Measurements from ENCODE around the gene SUPT4H1.
A peak's percentile ranks its signal among the peaks of the same experiment; 100 is the strongest.

The SUPT4H1 gene

DNA sequence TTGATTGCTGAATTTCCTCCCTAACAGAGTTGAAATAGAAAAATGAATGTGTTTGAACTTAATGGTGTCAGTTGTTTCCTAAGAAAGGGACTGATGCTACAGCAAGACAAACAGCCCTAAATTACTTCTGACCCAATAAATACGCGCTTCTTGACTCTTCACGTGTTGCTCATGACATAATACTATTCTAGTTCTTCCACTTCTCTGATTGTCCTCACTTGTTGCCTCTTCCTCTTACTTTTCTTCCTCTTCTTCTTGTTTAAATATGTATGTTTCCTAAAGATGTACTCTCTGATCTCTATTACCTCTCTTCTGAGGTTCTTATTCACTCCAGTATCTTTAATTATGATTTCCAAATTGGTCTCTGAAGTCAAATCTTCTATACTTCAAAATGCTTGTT is 32.9 kb upstream of the SUPT4H1 start:
- H3K27me3 Mint-ChIP-seq = no peaks in the 10 kb centered on the region
- H3K36me3 Mint-ChIP-seq (ENCODE audit: low read depth) = no peaks in the 10 kb centered on the region
- H3K4me3 Mint-ChIP-seq = no peak overlapping the region
- H3K4me1 Mint-ChIP-seq (ENCODE audit: low read depth) = peaks cover 59% of the 10 kb centered on the region
- H3K27ac Mint-ChIP-seq = no peak overlapping the region
- H3K9me3 Mint-ChIP-seq = no peaks in the 10 kb centered on the region

- H3K4me1 Mint-ChIP-seq (ENCODE audit: low read depth) = peaks cover 59% of the 10 kb centered on the region
- H3K36me3 Mint-ChIP-seq (ENCODE audit: low read depth) = peaks cover 4% of the 10 kb centered on the region
- no peaks in the 10 kb centered on the region for H3K9me3 Mint-ChIP-seq
- no peaks in the 10 kb centered on the region for H3K27me3 Mint-ChIP-seq
- no peak overlapping the region for H3K4me3 Mint-ChIP-seq
- H3K27ac Mint-ChIP-seq = no peak overlapping the region
These were observed 32.0 kb upstream of the SUPT4H1 start for GRCh38 chr17:58383892-58384462.

DNA sequence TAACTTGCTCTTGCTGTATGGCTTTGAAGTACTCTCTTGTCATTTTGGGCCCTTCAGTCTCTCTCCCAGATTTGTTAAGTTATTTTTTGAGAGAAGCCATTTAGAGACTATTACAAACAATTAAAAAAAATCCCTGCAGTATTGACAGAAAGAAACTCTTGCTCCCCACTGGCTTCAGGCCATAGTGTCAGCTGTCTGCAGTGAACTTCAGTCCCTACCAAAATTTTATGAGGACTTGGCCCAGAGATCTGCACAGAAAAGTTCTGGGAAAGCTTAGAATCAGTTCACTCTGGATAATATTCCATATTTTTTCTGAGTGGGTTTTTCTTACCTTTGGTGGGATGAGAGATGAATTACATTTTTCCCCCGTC is 30.9 kb upstream of the SUPT4H1 start:
- peaks cover 54% of the 10 kb centered on the region for H3K4me1 Mint-ChIP-seq (ENCODE audit: low read depth)

GRCh38 chr17:58382108-58382871 is 30.3 kb upstream of the SUPT4H1 start:
- peak overlapping the region; percentile 3 for H3K4me3 Mint-ChIP-seq
- no peaks in the 10 kb centered on the region for H3K9me3 Mint-ChIP-seq
- peaks cover 49% of the 10 kb centered on the region for H3K4me1 Mint-ChIP-seq (ENCODE audit: low read depth)
- H3K27ac Mint-ChIP-seq = peak overlapping the region; percentile 43
- H3K27me3 Mint-ChIP-seq = no peaks in the 10 kb centered on the region
- H3K36me3 Mint-ChIP-seq (ENCODE audit: low read depth) = peaks cover 4% of the 10 kb centered on the region

More for the DNA sequence above, 30.9 kb upstream of the SUPT4H1 start:
- H3K27me3 Mint-ChIP-seq = no peaks in the 10 kb centered on the region
- H3K36me3 Mint-ChIP-seq (ENCODE audit: low read depth) = peaks cover 4% of the 10 kb centered on the region
- no peaks in the 10 kb centered on the region for H3K9me3 Mint-ChIP-seq
- peak overlapping the region; percentile 43 for H3K27ac Mint-ChIP-seq
- H3K4me3 Mint-ChIP-seq = no peak overlapping the region

DNA sequence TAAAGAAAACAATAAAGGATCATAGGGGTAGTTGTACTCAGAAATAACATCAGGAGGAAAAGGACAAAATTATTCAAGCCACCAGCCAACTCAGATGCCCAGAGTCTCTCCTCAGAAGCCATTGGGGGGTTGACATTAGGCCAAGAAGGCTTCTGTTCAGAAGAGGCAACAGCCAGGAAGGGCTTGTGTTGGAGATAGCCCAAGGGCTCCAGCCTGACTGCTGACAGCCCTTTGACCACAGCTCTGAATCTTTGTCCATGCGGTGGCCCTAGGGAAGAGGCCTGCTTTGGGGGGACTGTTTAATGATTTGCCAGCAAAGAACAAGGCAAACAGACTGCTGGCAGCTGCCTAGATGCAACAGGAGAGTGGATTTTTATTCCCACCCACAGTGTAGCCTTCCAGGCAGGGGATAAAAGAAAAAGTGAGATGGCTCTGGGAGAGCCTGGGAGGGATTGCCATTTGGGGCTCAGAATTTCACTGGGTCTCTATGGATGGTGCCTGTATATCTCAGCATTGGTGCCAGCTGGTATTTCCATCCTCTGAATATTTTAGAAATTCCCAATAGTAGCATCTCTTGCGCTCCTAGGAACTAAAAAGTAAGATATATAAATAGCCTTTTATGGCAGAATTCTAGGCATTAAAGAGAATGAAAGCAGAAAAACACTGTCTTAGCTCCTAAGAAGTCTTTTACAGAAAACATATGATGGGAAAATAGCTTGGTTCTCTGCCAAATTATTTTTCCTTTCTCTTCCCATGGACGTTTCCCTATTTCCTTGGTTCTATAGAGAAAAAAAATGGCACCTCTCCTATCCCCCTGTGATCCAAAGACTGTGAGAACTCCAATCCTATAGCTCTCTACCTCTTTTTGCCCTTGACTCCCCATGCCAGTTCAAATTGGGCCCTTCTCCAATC is 29.4 kb upstream of the SUPT4H1 start:
- H3K27ac Mint-ChIP-seq = peak overlapping the region; percentile 47
- peaks cover 49% of the 10 kb centered on the region for H3K4me1 Mint-ChIP-seq (ENCODE audit: low read depth)
- H3K4me3 Mint-ChIP-seq = peak overlapping the region; percentile 3
- no peaks in the 10 kb centered on the region for H3K9me3 Mint-ChIP-seq
- H3K36me3 Mint-ChIP-seq (ENCODE audit: low read depth) = peaks cover 4% of the 10 kb centered on the region
- no peaks in the 10 kb centered on the region for H3K27me3 Mint-ChIP-seq

DNA sequence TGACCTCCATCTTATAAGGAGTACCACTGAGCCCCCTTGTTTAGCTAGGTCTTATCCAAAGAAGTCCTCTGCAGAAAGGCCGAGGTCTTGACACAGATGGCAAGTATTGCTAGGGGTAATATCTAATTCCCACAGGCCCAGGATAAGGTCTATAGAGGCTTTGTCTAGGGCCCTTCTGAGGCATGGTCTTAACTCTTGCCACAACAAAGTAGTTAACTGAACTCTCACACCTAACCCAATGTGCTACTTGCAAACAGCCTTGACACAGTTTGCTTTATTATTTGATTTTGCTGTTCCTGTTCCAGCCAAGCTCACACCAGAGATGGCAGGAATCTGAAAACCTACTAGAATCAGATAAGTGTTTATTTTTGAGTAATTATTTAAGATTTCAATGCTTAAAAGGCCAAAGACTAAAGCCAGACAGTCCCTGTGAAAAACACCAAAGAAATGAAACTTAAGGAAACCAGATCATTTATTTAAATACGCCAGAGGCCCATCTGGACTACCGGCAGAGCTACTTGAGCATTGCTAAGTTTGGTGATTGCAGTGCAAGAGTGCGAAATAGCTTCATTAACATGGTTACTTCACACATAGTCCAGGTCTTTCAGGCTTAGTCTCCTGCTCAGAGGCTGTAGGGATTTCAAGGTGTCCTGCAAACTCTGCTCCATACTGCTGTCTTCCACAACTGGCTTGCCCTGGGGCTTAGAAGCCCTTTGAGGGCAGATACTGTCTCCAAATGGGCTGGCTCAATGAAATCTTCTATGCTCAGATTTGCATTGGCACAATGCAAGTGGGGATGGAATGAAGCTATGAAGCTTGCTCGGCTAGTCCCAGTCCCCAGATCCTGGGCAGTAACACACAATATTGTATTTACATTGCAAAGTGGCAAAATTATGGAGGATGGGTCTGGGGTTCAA is 28.5 kb upstream of the SUPT4H1 start:
- peak overlapping the region; percentile 47 for H3K27ac Mint-ChIP-seq
- peaks cover 49% of the 10 kb centered on the region for H3K4me1 Mint-ChIP-seq (ENCODE audit: low read depth)
- H3K27me3 Mint-ChIP-seq = no peaks in the 10 kb centered on the region
- peaks cover 4% of the 10 kb centered on the region for H3K36me3 Mint-ChIP-seq (ENCODE audit: low read depth)
- H3K9me3 Mint-ChIP-seq = no peaks in the 10 kb centered on the region
- no peak overlapping the region for H3K4me3 Mint-ChIP-seq

GRCh38 chr17:58379511-58379824 is 27.5 kb upstream of the SUPT4H1 start:
- Mint-ChIP-seq H3K27me3 (no peaks in the 10 kb centered on the region), H3K36me3 (ENCODE audit: low read depth) (peaks cover 4% of the 10 kb centered on the region), H3K4me3 (no peak overlapping the region), H3K4me1 (ENCODE audit: low read depth) (peaks cover 49% of the 10 kb centered on the region), H3K9me3 (no peaks in the 10 kb centered on the region), H3K27ac (peak overlapping the region; percentile 78)

- H3K36me3 Mint-ChIP-seq (ENCODE audit: low read depth) = peaks cover 4% of the 10 kb centered on the region
- peak overlapping the region; percentile 78 for H3K27ac Mint-ChIP-seq
- H3K9me3 Mint-ChIP-seq = no peaks in the 10 kb centered on the region
- H3K4me1 Mint-ChIP-seq (ENCODE audit: low read depth) = peaks cover 47% of the 10 kb centered on the region
- no peak overlapping the region for H3K4me3 Mint-ChIP-seq
- H3K27me3 Mint-ChIP-seq = no peaks in the 10 kb centered on the region
These were observed 26.9 kb upstream of the SUPT4H1 start for GRCh38 chr17:58378733-58379510.

DNA sequence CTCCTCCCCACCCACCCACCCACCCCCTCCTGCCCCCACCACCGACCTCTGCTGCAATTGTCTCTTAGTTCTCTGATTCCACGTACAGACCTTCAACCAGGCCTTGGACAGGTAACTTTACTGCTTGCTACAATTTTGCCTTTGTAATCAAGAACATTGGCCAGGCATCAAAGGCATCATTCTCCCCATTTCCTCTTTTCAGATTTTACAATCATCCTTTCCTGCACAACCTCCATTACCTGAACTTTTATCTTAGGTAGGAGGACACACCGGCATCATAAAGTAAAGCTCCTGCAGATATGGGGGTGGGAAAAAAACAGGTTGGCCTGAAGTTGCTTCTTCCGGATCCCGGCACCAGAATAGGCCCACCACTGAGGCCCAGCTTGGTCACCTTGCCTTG is 25.7 kb upstream of the SUPT4H1 start:
- H3K4me3 Mint-ChIP-seq = no peak overlapping the region
- H3K36me3 Mint-ChIP-seq (ENCODE audit: low read depth) = peaks cover 4% of the 10 kb centered on the region
- peaks cover 38% of the 10 kb centered on the region for H3K4me1 Mint-ChIP-seq (ENCODE audit: low read depth)
- no peaks in the 10 kb centered on the region for H3K27me3 Mint-ChIP-seq
- no peak overlapping the region for H3K27ac Mint-ChIP-seq
- H3K9me3 Mint-ChIP-seq = no peaks in the 10 kb centered on the region

DNA sequence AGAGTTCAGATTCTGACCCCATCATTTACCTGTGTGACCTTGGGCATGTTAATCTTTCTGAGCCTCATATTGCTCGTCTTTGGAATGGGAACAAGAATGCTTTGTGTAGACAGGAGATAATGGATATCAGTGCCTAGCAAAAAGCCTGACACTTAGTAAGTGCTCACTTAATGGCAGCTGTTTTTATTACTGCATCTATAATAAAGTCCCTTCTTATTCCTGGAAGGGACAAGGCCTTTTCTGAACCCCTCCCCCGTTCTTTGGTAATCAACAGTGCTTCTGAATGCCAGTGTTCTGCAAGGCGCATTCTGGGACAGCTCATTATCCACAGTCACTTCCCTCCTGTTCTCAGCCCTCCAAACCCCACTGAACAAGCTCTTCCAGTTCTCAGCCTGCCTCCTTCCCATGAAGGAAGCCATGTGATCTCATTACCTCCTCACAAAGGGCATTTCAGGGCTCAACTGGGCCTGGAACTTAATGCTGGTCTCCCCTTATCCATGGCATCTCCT is 25.1 kb upstream of the SUPT4H1 start:
- H3K4me1 Mint-ChIP-seq (ENCODE audit: low read depth) = peaks cover 33% of the 10 kb centered on the region
- peaks cover 4% of the 10 kb centered on the region for H3K36me3 Mint-ChIP-seq (ENCODE audit: low read depth)
- no peaks in the 10 kb centered on the region for H3K9me3 Mint-ChIP-seq
- no peak overlapping the region for H3K4me3 Mint-ChIP-seq
- H3K27me3 Mint-ChIP-seq = no peaks in the 10 kb centered on the region
- no peak overlapping the region for H3K27ac Mint-ChIP-seq

- no peaks in the 10 kb centered on the region for H3K9me3 Mint-ChIP-seq
- H3K27me3 Mint-ChIP-seq = no peaks in the 10 kb centered on the region
- H3K36me3 Mint-ChIP-seq (ENCODE audit: low read depth) = peaks cover 4% of the 10 kb centered on the region
- H3K27ac Mint-ChIP-seq = no peak overlapping the region
- no peak overlapping the region for H3K4me3 Mint-ChIP-seq
- H3K4me1 Mint-ChIP-seq (ENCODE audit: low read depth) = peaks cover 28% of the 10 kb centered on the region
These were observed 24.5 kb upstream of the SUPT4H1 start for GRCh38 chr17:58376472-58377000.

GRCh38 chr17:58375811-58376210 is 23.8 kb upstream of the SUPT4H1 start:
- no peaks in the 10 kb centered on the region for H3K27me3 Mint-ChIP-seq
- peaks cover 4% of the 10 kb centered on the region for H3K36me3 Mint-ChIP-seq (ENCODE audit: low read depth)
- H3K9me3 Mint-ChIP-seq = no peaks in the 10 kb centered on the region
- H3K27ac Mint-ChIP-seq = no peak overlapping the region
- H3K4me1 Mint-ChIP-seq (ENCODE audit: low read depth) = peaks cover 27% of the 10 kb centered on the region
- H3K4me3 Mint-ChIP-seq = no peak overlapping the region

GRCh38 chr17:58375256-58375655 is 23.3 kb upstream of the SUPT4H1 start:
- H3K9me3 Mint-ChIP-seq = no peaks in the 10 kb centered on the region
- H3K36me3 Mint-ChIP-seq (ENCODE audit: low read depth) = peaks cover 7% of the 10 kb centered on the region
- H3K4me1 Mint-ChIP-seq (ENCODE audit: low read depth) = peaks cover 29% of the 10 kb centered on the region
- no peaks in the 10 kb centered on the region for H3K27me3 Mint-ChIP-seq
- no peak overlapping the region for H3K4me3 Mint-ChIP-seq
- H3K27ac Mint-ChIP-seq = no peak overlapping the region

Data from stimulated activated naive CD8-positive, alpha-beta T cell treated with anti-CD3 and anti-CD28 coated beads, Interleukin-15, Interleukin-2, amounts not matched to agents 100 ng/mL and 50 ng/mL, for 24 hours (primary cell).